ENCODE measurements around the gene DLL1.
"Not testable (repeated sequence)": the region's sequence is repeated elsewhere in the genome, so short reads cannot be mapped to it uniquely, and the experiment has no call there.

Gene DLL1

DNA sequence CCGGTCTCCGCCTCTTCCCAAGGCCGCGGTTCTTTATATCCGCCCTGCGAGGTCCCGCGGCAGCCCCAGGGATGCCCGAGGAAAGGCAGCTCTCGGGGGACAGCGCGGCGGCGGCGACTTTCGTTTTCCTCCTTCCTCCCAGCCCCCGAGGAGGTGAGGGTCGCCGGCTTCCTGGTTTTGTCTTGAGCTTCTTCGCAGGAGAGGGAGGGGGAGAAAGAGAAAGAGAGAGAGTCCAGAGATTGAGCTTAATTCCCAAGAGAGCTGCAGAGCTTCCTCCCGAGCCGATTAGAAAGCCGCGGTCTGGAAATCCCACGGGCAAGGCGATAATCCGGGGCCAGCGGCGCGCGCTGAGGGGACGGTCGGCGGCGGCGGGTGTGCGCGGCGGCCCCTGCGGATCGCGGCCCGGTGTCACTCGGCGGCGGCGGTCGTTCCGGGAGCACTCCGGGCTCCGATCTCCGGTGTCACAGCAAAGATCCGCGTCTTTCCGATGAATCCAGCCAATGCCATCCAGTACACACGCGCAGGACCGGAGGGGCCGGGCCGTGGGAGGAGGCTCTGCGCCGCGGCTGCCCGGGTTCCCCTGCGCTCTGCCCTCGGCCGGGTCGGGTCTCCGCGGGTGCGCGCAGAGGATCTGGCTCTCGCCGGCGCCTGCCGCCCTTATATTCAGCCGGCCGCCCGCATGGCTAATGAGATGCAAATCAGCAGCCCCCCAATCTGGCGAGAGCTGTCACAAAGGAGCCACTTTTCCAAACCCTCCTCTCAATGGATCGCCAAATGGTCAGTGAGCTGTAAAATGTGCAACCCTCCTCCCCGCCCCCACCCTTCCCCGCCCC lies at the start of gene DLL1:
TSS of gene DLL1 (minus strand) at position 783 of the 833 bp plus-strand sequence. CDS start 939 bp downstream, outside the sequence.
- peak; percentile 42 for DNase-seq

GRCh38 chr6:170335199-170335598 lies 44.3 kb upstream of the DLL1 start:
- DNase-seq, result not testable (repeated sequence)

DNA sequence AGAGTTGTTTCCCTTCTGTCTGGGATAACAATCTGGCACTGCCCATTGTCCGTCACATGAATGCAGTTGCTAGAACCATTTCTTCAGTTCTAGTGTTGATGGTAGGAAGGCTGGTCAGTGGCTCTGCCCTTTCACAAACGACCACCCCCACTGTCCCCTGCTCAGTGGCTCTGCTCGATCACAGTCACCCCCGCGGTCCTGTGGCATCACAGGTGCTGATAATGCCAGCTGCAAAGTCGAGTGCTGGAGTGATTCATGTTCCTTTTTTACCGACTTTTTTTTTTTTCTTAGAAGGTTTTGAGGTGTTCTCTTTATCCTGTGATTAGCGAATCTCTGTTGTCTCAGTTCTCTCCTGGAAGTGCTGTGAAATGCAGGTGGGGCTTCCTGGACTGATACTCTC lies 38.4 kb upstream of the DLL1 start:
- DNase-seq, result no peak

DNA sequence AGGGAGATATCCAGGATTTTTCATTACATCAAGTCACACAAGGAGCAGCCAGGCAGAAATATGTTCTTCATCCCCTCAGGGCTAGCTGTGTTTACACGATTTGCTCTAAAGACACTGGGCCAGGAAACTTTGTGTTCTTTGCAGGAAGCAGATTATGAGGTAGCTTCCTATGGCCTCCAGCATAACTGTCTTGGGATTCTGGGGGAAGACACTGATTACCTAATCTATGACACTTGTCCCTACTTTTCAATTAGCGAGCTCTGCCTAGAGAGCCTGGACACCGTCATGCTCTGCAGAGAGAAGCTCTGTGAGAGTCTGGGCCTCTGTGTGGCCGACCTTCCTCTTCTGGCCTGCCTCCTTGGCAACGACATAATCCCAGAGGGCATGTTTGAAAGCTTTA lies 26.8 kb upstream of the DLL1 start:
- no peak for DNase-seq

DNA sequence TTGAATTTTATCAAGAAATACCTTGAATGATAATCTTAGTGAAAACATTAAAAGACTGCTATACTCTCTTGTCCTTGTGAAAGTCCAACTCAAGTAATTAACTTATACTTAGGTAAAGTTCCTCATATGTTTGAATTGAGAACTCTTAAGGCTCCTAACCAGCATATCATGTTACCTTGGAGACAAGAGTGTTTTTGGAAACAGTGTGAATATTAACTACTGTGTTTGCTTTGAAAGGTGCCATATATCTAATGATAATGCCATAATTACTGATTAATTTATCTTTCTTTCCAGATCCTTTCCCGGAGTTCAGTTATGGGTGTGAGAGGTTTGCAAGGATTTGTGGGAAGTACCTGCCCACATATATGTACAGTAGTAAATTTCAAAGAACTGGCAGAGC lies 26.2 kb upstream of the DLL1 start:
- DNase-seq, result no peak

DNA sequence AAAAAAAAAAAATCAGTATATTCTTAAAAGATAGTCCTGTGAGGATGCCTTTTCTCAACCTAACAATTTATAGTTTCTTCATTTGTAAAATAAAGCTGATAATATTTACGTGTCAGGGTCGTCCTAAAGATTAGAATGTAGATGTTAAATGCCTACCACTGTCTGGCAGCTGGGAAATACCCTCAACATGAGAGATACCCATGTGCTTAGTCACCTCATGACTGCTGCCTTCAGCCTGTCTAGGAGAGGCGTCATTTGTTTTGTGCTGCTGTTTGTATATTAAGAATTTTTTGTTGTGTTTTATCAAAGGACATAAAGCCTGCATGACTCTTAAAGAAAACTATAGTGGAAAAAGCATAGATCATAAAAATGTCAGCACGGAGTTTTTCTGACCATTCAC lies 25.2 kb upstream of the DLL1 start:
- DNase-seq, result no peak

- no peak for DNase-seq
These were observed 24.1 kb upstream of the DLL1 start for GRCh38 chr6:170314983-170315382.

- no peak for DNase-seq
These were observed 22.9 kb upstream of the DLL1 start for GRCh38 chr6:170313716-170314295.

- no peak for DNase-seq
These were observed 22.0 kb upstream of the DLL1 start for GRCh38 chr6:170312876-170313275.

GRCh38 chr6:170311696-170312095 lies 20.8 kb upstream of the DLL1 start:
- DNase-seq, result no peak

GRCh38 chr6:170308761-170309160 lies 17.9 kb upstream of the DLL1 start:
- DNase-seq, result no peak

- DNase-seq, result no peak
These were observed 16.2 kb upstream of the DLL1 start for GRCh38 chr6:170307080-170307545.

GRCh38 chr6:170306324-170307079 lies 15.6 kb upstream of the DLL1 start, which contains the start of gene FAM120B:
TSS of gene FAM120B (plus strand) at chr6:170306758. CDS start at chr6:170317391, 10,633 bp downstream.
- DNase-seq, result peak; percentile 96

DNA sequence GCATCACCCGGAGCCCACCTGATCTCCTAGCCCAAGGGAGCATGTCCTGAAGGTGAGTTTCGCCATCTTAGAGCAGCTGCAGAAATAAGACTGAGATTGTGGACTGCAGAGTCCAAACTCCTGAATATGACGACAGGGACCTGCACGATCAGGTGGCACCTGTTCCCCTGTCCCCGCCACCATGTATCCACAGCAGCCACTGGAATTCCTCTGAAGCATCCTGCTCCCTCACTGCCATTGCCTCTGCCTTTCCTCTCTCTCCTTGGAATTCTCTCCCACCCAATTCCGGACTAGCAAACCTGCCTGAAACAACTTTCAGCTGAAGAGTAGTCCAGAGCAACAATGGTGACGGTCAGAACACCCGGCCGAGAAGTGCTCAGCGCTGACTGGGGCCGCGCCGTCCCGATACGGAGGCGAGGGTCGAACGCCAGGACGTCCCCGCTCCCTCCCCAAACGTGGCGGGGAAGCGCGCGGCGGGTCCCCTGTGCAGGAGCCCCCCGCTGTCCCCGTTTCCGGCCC lies 15.0 kb upstream of the DLL1 start:
- DNase-seq, result no peak

DNA sequence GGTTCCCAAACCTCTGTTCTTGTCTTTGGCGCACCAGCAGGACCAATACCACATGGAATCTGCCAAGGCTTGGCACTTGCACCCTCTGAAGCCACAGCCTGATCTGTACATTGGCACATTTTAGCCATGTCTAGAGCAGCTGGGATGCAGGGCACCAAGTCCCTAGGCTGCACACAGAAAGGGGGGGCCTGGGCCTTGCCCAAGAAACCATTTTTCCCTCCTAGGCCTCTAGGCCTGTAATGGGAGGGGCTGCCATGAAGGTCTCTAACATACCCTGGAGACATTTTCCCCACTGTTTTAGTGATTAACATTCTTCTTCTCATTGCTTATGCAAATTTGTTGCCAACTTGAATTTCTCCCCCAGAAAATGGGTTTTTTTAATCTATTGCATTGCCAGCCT lies 10.3 kb upstream of the DLL1 start:
- DNase-seq, result no peak

- DNase-seq, result no peak
These were observed 7.8 kb upstream of the DLL1 start for GRCh38 chr6:170298688-170299087.

DNA sequence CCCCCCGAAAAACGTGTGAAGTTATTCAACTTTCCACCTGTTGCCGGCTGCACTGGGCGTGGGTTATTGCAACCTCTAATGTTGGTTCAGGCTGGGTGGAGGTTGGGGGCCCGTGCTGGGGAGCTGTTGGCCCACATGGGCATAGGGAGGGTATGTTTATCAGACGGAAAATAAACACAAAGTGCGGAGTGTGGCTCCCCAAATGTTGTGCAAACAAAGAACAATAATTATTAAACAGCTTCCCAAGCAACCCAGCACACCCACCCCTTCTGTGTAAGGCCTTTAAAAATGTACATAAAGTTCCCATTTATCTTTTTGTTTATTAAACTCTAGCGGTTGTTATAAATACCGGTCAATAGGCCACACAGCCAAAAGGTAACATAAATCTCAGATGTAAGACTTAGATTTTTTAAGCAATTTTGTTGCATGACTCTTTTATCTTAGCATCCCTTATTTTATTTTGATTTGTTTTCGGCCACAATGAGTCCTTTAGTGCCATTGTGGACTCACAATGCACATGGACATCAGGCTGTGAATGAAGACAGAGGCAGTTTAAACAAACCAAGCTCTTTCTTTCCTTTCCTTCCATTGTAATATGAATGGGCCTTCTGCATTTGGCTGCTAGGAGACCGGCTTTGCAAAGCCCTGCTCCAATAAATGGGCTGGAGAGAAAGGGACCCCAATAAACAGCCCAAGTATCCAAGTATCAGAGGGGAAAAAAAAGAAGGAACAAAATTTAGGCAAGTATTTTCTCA lies 6.9 kb upstream of the DLL1 start:
- DNase-seq, result no peak

- DNase-seq, result no peak
These were observed 6.1 kb upstream of the DLL1 start for GRCh38 chr6:170296746-170297575.

DNA sequence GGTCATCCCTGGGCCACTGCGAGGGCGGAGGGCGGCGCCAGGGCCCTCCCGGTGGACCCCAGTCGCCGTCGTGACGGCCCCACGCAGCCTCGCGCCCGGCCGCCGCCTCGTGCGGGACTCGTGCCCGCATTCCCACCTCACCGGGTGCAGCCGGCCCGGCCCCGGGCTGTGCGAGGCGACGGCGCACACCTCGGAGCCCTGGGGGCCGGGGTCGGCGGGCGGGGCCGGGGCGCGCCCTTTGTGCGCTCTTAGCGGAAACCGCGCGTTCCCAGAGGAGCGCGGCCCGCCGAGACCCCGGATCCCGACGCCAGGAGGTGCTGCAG lies 5.5 kb upstream of the DLL1 start:
- DNase-seq, result no peak

DNA sequence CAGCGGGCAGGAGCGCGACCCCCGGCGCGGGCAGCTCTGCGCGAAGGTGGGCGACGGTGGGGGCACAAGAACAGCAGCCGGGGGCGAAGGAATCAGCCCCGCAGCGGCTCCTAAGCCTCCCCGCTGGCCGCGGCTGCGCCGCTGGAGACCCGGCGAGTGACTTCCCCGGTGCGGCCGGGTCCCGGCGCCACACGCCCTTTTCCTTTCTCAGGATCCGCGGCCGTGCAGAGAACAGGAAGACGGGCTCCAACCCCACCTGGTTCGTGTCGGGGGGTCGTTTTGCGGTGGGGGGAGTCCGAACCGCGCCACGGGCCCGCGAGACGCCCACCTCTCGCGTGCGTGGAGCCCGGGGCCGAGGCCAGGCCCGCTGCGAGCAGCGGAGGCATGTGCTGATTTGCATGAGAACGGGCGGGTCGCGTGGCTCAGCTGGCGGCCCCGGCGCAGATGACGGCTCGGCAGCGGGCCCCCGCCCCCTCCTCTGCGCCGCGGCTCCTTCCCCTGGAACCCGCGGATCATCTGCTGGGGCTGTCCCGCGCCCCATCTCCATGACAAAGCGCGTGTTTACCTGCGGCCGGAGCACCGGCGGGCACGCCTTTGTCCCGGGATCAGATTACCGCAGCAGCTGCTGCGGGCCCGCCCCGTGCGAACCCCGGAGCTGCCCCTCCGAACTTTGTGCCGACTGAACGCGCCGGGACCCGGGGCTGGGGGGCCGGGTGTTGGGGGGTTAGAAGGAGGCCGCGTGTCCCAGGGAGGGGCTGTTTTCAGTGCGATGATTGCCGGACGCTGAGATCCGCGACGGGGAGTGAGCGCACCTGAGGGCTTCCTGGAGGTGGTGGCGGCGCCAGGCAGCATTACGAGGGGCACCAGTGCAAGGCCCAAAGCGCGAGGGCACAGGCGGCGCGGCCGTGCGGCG lies 4.9 kb upstream of the DLL1 start:
- peak; percentile 64 for DNase-seq

All from activated CD4-positive, alpha-beta T cell treated with anti-CD3 and anti-CD28 coated beads for 48 hours (primary cell).